ENCODE data around the gene AIFM2. TPM values are rescaled to one million over a fixed set of nuclear protein-coding genes. Genes with fewer than 3 reads are reported as not detected.

The AIFM2 gene
- total RNA-seq, 3 donors from 2014 or later: 21.0 to 23.0 (median 22.7) TPM

DNA sequence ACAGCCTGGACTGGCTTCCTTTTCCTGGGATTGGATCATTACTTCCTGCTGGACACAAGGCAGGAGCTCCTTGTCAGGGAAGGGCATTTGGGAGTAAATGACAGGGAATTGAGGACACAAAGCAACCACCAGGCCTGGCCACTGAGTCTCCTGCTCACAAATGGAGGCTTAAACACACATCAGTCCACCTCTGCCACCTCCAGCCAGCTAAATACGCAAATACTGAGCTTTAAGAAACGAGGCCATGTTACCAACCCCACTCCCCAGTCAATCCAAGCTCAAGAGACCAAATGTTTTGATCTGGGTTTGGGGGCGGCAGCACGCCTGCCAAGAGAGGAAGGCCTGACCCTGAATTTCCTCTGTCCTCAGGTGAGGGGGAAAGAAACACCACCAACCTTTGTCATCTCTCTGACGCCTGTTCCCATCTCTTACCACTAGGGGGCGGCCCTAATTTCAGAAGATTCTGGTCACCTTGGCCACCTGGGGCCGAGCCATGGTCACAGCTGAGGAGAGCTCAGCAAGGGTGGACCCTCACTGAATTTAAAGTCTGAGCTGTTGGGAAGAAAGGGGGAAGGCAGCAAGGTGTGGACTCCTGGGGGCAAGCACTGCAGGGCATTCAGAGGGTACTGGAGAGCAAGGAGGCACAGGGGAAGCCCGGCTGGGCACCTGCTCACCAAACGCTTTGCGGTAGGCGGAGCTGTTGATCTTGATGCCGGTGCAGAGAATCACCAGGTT lies 16.5 kb downstream of the AIFM2 start:
- intact Hi-C loops (cut with DNase I, micrococcal nuclease): no loop called here
- DNase-seq: peak in 2 of 3 donors; percentile 49 to 77
- Histone ChIP-seq H3K9me3 (no peaks in the 10 kb centered on the region), H3K4me1 (ENCODE audit: low read depth) (no peaks in the 10 kb centered on the region), H3K4me3 (no peak overlapping the region), H3K36me3 (ENCODE audit: low read depth) (peaks cover 4% of the 10 kb centered on the region)
- TF ChIP-seq, protein P1, sequence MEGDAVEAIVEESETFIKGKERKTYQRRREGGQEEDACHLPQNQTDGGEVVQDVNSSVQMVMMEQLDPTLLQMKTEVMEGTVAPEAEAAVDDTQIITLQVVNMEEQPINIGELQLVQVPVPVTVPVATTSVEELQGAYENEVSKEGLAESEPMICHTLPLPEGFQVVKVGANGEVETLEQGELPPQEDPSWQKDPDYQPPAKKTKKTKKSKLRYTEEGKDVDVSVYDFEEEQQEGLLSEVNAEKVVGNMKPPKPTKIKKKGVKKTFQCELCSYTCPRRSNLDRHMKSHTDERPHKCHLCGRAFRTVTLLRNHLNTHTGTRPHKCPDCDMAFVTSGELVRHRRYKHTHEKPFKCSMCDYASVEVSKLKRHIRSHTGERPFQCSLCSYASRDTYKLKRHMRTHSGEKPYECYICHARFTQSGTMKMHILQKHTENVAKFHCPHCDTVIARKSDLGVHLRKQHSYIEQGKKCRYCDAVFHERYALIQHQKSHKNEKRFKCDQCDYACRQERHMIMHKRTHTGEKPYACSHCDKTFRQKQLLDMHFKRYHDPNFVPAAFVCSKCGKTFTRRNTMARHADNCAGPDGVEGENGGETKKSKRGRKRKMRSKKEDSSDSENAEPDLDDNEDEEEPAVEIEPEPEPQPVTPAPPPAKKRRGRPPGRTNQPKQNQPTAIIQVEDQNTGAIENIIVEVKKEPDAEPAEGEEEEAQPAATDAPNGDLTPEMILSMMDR (IDR thresholded peaks at IDR 0.05): peak; percentile 70
- ATAC-seq: peak; percentile 86

DNA sequence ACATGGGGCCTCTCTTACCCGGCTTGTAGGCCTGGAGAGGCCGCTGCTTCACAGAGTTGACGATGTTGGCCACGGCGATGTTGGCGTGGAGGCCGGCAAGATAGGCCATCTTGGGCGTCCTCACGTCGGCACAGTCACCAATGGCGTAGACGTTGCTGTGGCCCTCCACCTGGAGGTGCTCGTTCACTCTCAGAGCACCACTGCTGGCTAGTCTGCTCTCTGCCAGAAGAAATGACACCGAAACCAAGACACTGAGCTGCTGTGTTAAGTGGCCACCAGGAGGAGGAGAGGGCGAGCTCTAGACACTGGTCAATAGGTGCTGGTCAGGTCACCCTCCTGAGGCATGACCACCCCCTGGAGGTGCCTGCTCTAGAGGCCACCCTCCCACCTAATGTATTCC lies 17.7 kb downstream of the AIFM2 start:
- H3K4me1 ChIP-seq (ENCODE audit: low read depth): no peaks in the 10 kb centered on the region
- DNase-seq: no peak
- intact Hi-C loops (cut with DNase I, micrococcal nuclease): no loop called here
- TF ChIP-seq, protein P1 (IDR thresholded peaks at IDR 0.05): no peak
- no peaks in the 10 kb centered on the region for H3K9me3 ChIP-seq
- peaks cover 4% of the 10 kb centered on the region for H3K36me3 ChIP-seq (ENCODE audit: low read depth)
- no peak overlapping the region for H3K4me3 ChIP-seq
- ATAC-seq: no peak

DNA sequence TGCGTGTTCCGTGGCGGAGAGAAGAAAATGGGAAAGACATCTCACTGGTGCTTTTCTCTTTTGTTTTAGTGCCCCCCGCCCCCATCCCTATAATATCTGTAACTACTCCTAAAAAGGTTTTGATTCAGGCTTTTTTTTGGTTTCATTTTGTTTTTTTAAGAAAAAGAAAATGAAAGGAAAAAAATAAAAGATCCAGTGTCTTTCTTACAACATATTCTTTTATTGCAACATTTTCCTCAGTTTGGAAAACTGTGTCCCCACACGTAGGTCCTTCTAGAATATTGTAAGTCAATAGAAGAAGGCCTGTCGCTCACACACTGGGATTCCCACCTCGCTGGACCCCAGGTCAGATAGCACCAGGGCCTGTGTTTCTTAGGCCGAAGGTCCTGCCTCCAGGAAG lies 20.6 kb downstream of the AIFM2 start:
- DNase-seq (no peak), ATAC-seq (no peak)
- Histone ChIP-seq H3K4me1 (ENCODE audit: low read depth) (no peaks in the 10 kb centered on the region), H3K4me3 (no peak overlapping the region), H3K9me3 (no peaks in the 10 kb centered on the region), H3K36me3 (ENCODE audit: low read depth) (no peaks in the 10 kb centered on the region)
- intact Hi-C loops (cut with DNase I, micrococcal nuclease): no loop called here
- TF ChIP-seq, protein P1 (IDR thresholded peaks at IDR 0.05): no peak

DNA sequence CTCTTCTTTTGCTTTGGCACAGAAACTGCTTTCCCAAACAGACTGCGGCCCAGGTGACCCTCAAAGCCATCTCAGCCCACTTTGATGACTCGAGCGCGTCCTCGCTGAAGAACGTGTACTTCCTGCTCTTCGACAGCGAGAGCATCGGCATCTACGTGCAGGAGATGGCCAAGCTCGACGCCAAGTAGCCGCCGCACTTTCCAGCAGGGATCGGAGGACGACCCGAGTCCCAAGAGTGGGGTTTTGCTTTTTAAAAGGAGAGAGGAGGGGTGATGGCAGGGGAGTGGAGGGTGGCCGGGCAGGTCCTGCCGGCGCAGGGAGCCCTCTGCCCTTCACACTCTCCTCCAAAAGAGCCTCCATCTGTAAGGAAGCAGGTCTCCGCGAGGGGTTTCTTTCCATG lies 21.1 kb downstream of the AIFM2 start:
- intact Hi-C loops (cut with DNase I, micrococcal nuclease): no loop called here
- Histone ChIP-seq H3K36me3 (ENCODE audit: low read depth) (no peaks in the 10 kb centered on the region), H3K4me3 (no peak overlapping the region), H3K9me3 (no peaks in the 10 kb centered on the region), H3K4me1 (ENCODE audit: low read depth) (no peaks in the 10 kb centered on the region)
- ATAC-seq (no peak), DNase-seq (no peak)
- TF ChIP-seq, protein P1 (IDR thresholded peaks at IDR 0.05): no peak

DNA sequence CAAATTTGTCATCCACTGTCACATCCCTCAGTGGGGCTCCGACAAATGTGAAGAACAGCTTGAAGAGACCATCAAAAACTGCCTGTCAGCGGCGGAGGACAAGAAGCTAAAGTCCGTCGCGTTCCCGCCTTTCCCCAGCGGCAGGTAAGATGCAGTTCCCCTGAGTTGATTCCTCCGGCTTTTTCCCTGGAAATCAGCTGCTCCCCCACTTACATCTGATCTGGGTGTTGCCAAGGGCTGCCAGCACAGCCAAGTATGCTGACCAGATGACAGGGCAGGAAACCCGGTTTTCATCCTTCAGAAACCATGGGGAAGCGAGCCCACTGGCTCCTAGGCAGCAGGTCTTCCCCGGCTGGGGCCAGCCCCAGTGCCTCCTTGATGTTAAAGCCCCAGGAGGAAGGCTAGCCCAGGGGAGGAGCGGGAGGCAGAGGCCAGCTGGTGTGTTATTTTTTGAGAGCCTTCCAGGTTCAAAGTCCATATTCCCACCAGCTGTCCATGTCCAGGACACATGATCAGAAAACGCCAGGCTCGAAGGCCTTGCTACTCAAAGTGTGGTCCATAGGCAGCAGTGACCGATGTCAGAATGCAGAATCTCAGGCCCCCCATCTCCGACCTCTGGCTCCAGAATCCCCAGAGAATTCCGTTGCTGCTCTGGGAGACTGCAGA lies 23.4 kb downstream of the AIFM2 start:
- no peaks in the 10 kb centered on the region for H3K4me1 ChIP-seq (ENCODE audit: low read depth)
- no peak for DNase-seq
- ATAC-seq: peak; percentile 42
- no peaks in the 10 kb centered on the region for H3K9me3 ChIP-seq
- H3K4me3 ChIP-seq: no peak overlapping the region
- intact Hi-C loops (cut with DNase I, micrococcal nuclease): no loop called here
- no peaks in the 10 kb centered on the region for H3K36me3 ChIP-seq (ENCODE audit: low read depth)
- TF ChIP-seq, protein P1 (IDR thresholded peaks at IDR 0.05): no peak

All from mucosa of descending colon (tissue), 3 donors.